Stomach smooth muscle (tissue), 2 donors: ENCODE measurements around the gene SORCS1.
A peak's percentile ranks its signal among the peaks of the same experiment; 100 is the strongest.

Experiments used
- H3K27ac ChIP-seq: one replicate; pipeline ENCODE4 v1.7.0; 2013; ENCODE audit warnings: mild to moderate bottlenecking, low read length, inconsistent platforms
- H3K27me3 ChIP-seq, 2 donors: one replicate each; pipeline ENCODE4 v1.7.0; 2013; ENCODE audit warnings: low read length in 2 of 2; ENCODE audit not compliant: insufficient read depth in 2 of 2, control insufficient read depth in 1 of 2
- H3K36me3 ChIP-seq, 2 donors: one replicate each; pipeline ENCODE4 v1.7.0; 2013; ENCODE audit warnings: low read length in 2 of 2; ENCODE audit not compliant: control insufficient read depth in 2 of 2, insufficient read depth in 2 of 2
- H3K4me1 ChIP-seq: one replicate; pipeline ENCODE4 v1.7.0; 2013; ENCODE audit warnings: low read length; ENCODE audit not compliant: control insufficient read depth, insufficient read depth
- H3K4me3 ChIP-seq, 2 donors: one replicate each; pipeline ENCODE4 v1.7.0; 2013; ENCODE audit warnings: low read length in 2 of 2
- H3K9ac ChIP-seq, 2 donors: one replicate each; pipeline ENCODE4 v1.7.0; 2013; ENCODE audit warnings: low read length in 2 of 2, mild to moderate bottlenecking in 1 of 2
- H3K9me3 ChIP-seq, 2 donors: one replicate each; pipeline ENCODE4 v1.7.0; 2013; ENCODE audit warnings: low read length in 2 of 2; ENCODE audit not compliant: control insufficient read depth in 2 of 2
- donor health status: healthy.
- donor health status: Pancreatic carcinoma.

SORCS1 gene

GRCh38 chr10:106960812-106961211 is 203.7 kb downstream of the SORCS1 start:
- Histone ChIP-seq H3K4me1 (no peaks in the 10 kb centered on the region), H3K4me3 (no peak overlapping the region), H3K27me3 (no peaks in the 10 kb centered on the region), H3K9ac (no peak overlapping the region), H3K9me3 (no peaks in the 10 kb centered on the region), H3K27ac (no peak overlapping the region), H3K36me3 (no peaks in the 10 kb centered on the region)

GRCh38 chr10:106959521-106959920 is 205.0 kb downstream of the SORCS1 start:
- no peak overlapping the region for H3K4me3 ChIP-seq
- H3K9ac ChIP-seq, result no peak overlapping the region

GRCh38 chr10:106958589-106959361 is 205.7 kb downstream of the SORCS1 start:
- no peak overlapping the region for H3K4me3 ChIP-seq
- H3K27ac ChIP-seq, result no peak overlapping the region
- no peaks in the 10 kb centered on the region for H3K36me3 ChIP-seq
- no peak overlapping the region for H3K9ac ChIP-seq
- H3K27me3 ChIP-seq, result no peaks in the 10 kb centered on the region
- H3K4me1 ChIP-seq, result no peaks in the 10 kb centered on the region
- no peaks in the 10 kb centered on the region for H3K9me3 ChIP-seq

More at GRCh38 chr10:106959521-106959920, 205.0 kb downstream of the SORCS1 start:
- Histone ChIP-seq H3K27ac (no peak overlapping the region), H3K9me3 (no peaks in the 10 kb centered on the region), H3K36me3 (no peaks in the 10 kb centered on the region), H3K4me1 (no peaks in the 10 kb centered on the region), H3K27me3 (no peaks in the 10 kb centered on the region)

GRCh38 chr10:106957823-106958588 is 206.5 kb downstream of the SORCS1 start:
- no peak overlapping the region for H3K4me3 ChIP-seq
- H3K36me3 ChIP-seq, result no peaks in the 10 kb centered on the region
- no peak overlapping the region for H3K27ac ChIP-seq

GRCh38 chr10:106956216-106956915 is 208.1 kb downstream of the SORCS1 start:
- Histone ChIP-seq H3K9me3 (no peaks in the 10 kb centered on the region), H3K4me1 (no peaks in the 10 kb centered on the region), H3K27me3 (no peaks in the 10 kb centered on the region), H3K9ac (no peak overlapping the region), H3K4me3 (no peak overlapping the region), H3K27ac (no peak overlapping the region), H3K36me3 (no peaks in the 10 kb centered on the region)

More at GRCh38 chr10:106957823-106958588, 206.5 kb downstream of the SORCS1 start:
- H3K4me1 ChIP-seq, result no peaks in the 10 kb centered on the region
- H3K9me3 ChIP-seq, result no peaks in the 10 kb centered on the region
- peak overlapping the region in 1 of 2 donors; percentile 45 for H3K9ac ChIP-seq
- H3K27me3 ChIP-seq, result no peaks in the 10 kb centered on the region

GRCh38 chr10:106955133-106955532 is 209.4 kb downstream of the SORCS1 start:
- no peaks in the 10 kb centered on the region for H3K9me3 ChIP-seq
- no peak overlapping the region for H3K9ac ChIP-seq
- no peaks in the 10 kb centered on the region for H3K4me1 ChIP-seq
- H3K27me3 ChIP-seq, result no peaks in the 10 kb centered on the region
- H3K4me3 ChIP-seq, result no peak overlapping the region
- no peaks in the 10 kb centered on the region for H3K36me3 ChIP-seq
- no peak overlapping the region for H3K27ac ChIP-seq

GRCh38 chr10:106952033-106952432 is 212.5 kb downstream of the SORCS1 start:
- Histone ChIP-seq H3K4me3 (no peak overlapping the region), H3K36me3 (no peaks in the 10 kb centered on the region), H3K9ac (no peak overlapping the region), H3K27ac (no peak overlapping the region), H3K9me3 (no peaks in the 10 kb centered on the region), H3K4me1 (no peaks in the 10 kb centered on the region), H3K27me3 (no peaks in the 10 kb centered on the region)

- Histone ChIP-seq H3K4me3 (no peak overlapping the region), H3K27ac (no peak overlapping the region)
These were observed 214.6 kb downstream of the SORCS1 start for GRCh38 chr10:106949680-106950478.

GRCh38 chr10:106947643-106948042 is 216.9 kb downstream of the SORCS1 start:
- no peaks in the 10 kb centered on the region for H3K4me1 ChIP-seq
- no peak overlapping the region for H3K9ac ChIP-seq
- H3K36me3 ChIP-seq, result no peaks in the 10 kb centered on the region
- no peak overlapping the region for H3K27ac ChIP-seq
- H3K9me3 ChIP-seq, result no peaks in the 10 kb centered on the region
- no peak overlapping the region for H3K4me3 ChIP-seq
- H3K27me3 ChIP-seq, result no peaks in the 10 kb centered on the region

More at GRCh38 chr10:106949680-106950478, 214.6 kb downstream of the SORCS1 start:
- no peaks in the 10 kb centered on the region for H3K27me3 ChIP-seq
- no peaks in the 10 kb centered on the region for H3K4me1 ChIP-seq
- H3K36me3 ChIP-seq, result no peaks in the 10 kb centered on the region
- no peaks in the 10 kb centered on the region for H3K9me3 ChIP-seq
- H3K9ac ChIP-seq, result no peak overlapping the region

GRCh38 chr10:106942035-106942662 is 222.4 kb downstream of the SORCS1 start:
- H3K4me1 ChIP-seq, result peaks cover 2% of the 10 kb centered on the region
- H3K36me3 ChIP-seq, result no peaks in the 10 kb centered on the region
- H3K4me3 ChIP-seq, result no peak overlapping the region
- no peaks in the 10 kb centered on the region for H3K27me3 ChIP-seq
- no peaks in the 10 kb centered on the region for H3K9me3 ChIP-seq
- H3K27ac ChIP-seq, result no peak overlapping the region
- no peak overlapping the region for H3K9ac ChIP-seq
